ENCODE data around the gene TADA2B. TPM values are rescaled to one million over a fixed set of nuclear protein-coding genes. Genes with fewer than 3 reads are reported as not detected.

Gene TADA2B
- total RNA-seq, 2 donors from 2014 or later = 24.0 to 27.2 TPM

DNA sequence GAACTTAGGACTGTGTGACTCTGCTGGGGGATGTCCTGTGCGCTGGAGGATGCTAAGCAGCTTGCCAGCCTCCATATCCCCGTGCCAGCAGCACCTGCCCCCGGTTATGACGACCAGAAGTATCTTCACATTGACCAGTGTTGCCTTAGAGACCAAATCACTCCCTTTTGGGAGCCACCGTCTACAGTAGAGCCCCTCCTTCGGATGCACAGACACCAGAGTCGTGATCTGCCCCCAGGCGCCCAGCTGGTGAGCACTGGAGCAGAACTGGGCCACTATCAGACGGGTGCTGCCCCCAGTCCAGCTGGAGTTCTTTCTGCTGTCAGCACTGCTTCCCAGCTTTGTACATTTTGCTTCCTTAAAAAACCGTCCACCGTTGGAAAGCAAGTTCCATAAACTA is 30.0 kb upstream of the TADA2B start:
- H3K9ac ChIP-seq (ENCODE audit: low read depth in 2 of 2, low read length in 2 of 2) = no peak overlapping the region
- DNase-seq = no peak
- H3K36me3 ChIP-seq = peaks cover 9% of the 10 kb centered on the region
- no peak overlapping the region for H3K4me3 ChIP-seq
- no peak for TF ChIP-seq CTCF (IDR thresholded peaks at IDR 0.05)
- no peaks in the 10 kb centered on the region for H3K4me1 ChIP-seq
- H3K27me3 ChIP-seq = no peaks in the 10 kb centered on the region
- intact Hi-C loops (cut with DNase I) = no loop called here
- no peaks in the 10 kb centered on the region for H3K9me3 ChIP-seq
- no peak overlapping the region for H3K27ac ChIP-seq

GRCh38 chr4:7014815-7015214 is 28.4 kb upstream of the TADA2B start:
- Histone ChIP-seq H3K9me3 (no peaks in the 10 kb centered on the region), H3K4me3 (no peak overlapping the region), H3K27ac (no peak overlapping the region), H3K36me3 (peaks cover 4% of the 10 kb centered on the region), H3K4me1 (no peaks in the 10 kb centered on the region), H3K27me3 (no peaks in the 10 kb centered on the region), H3K9ac (ENCODE audit: low read depth in 2 of 2, low read length in 2 of 2) (no peak overlapping the region)
- intact Hi-C loops (cut with DNase I) = no loop called here
- no peak for TF ChIP-seq CTCF (IDR thresholded peaks at IDR 0.05)
- DNase-seq = no peak

DNA sequence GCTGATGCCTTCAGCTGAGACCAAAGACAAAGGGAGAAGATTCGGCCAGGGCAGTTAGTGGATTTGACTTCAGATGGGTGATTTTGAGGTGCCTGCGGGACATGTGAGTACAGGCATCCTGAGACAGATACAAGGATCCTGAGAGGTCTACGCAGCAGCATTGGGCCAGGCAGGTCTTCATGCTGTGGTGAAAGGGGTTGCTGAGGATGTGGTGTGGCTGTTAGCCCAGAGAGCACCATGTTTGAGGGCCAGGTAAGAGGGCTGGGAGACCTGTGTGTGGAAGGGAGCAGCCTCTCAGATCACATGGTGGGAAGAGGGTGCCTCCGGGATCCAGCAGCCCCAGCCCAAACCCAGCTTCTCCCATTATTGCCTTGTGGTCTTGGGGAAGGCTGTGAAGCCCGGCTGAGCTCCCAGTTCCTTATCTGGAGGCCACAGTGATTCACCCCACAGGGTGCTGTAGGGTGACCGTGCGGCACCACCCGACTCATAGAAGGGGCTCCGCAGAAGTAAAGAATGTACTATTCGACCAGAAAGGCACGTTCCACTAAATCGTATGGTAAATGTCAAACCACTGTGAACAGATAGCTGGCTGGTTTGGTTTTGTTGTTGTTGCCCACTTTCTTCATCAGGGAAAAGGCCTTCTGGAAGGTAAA is 27.7 kb upstream of the TADA2B start:
- no peak overlapping the region for H3K27ac ChIP-seq

DNA sequence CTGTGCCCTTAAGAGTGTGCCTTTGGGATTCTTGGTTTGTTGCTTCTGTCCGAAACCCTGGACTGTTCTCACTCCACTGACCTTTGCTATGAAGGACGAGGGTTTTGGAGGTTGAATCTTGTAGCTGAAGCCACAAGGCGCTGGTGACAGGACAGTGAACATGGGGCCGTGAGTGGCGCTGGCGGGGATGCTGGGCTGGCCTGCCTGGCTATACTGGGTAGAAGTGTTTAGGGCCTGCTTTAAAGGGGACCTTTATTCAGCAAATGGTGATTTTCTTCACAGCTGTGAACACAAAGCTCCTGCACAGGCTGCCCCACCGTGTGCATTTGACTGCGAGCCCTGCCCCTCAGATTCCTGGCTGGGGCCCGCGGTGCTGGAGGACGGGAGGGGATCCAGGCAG is 27.1 kb upstream of the TADA2B start:
- no peaks in the 10 kb centered on the region for H3K9me3 ChIP-seq
- peaks cover 3% of the 10 kb centered on the region for H3K36me3 ChIP-seq
- H3K9ac ChIP-seq (ENCODE audit: low read depth in 2 of 2, low read length in 2 of 2) = no peak overlapping the region
- no peaks in the 10 kb centered on the region for H3K27me3 ChIP-seq
- no peak for DNase-seq
- no peaks in the 10 kb centered on the region for H3K4me1 ChIP-seq
- no peak overlapping the region for H3K27ac ChIP-seq
- intact Hi-C loops (cut with DNase I) = no loop called here
- TF ChIP-seq CTCF (IDR thresholded peaks at IDR 0.05) = no peak
- no peak overlapping the region for H3K4me3 ChIP-seq

More for the DNA sequence above, 27.7 kb upstream of the TADA2B start:
- no peak for TF ChIP-seq CTCF (IDR thresholded peaks at IDR 0.05)
- DNase-seq = no peak
- intact Hi-C loops (cut with DNase I) = no loop called here
- no peaks in the 10 kb centered on the region for H3K27me3 ChIP-seq
- no peaks in the 10 kb centered on the region for H3K4me1 ChIP-seq
- H3K4me3 ChIP-seq = no peak overlapping the region
- no peak overlapping the region for H3K9ac ChIP-seq (ENCODE audit: low read depth in 2 of 2, low read length in 2 of 2)
- no peaks in the 10 kb centered on the region for H3K9me3 ChIP-seq
- peaks cover 3% of the 10 kb centered on the region for H3K36me3 ChIP-seq

DNA sequence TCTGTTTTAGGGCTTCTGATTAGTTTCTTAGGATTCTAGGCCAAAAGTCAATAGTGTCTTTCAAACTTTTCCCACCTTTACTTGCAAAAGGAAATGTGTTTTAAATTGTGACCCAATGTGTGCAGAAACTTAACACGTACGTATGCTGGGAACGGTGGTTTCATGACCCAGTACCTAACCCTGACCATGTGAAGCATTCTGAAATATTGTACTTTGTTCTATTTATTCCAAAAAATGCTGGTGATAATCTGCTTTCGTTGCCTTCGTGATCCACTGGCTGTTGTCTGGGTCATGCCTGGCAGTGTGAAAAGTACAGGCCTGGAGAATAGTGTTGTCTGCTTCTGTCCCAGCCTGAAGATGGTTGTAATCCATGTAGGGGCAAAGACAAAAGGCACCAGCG is 26.7 kb upstream of the TADA2B start:
- H3K27me3 ChIP-seq = no peaks in the 10 kb centered on the region
- H3K4me1 ChIP-seq = no peaks in the 10 kb centered on the region
- no peaks in the 10 kb centered on the region for H3K9me3 ChIP-seq
- no peak overlapping the region for H3K9ac ChIP-seq (ENCODE audit: low read depth in 2 of 2, low read length in 2 of 2)
- no peak overlapping the region for H3K27ac ChIP-seq
- no peak for DNase-seq
- peaks cover 3% of the 10 kb centered on the region for H3K36me3 ChIP-seq
- no peak for TF ChIP-seq CTCF (IDR thresholded peaks at IDR 0.05)
- intact Hi-C loops (cut with DNase I) = no loop called here
- H3K4me3 ChIP-seq = no peak overlapping the region
